NCI-H2107 treated with DMSO at 0.1 percent for 48 hours (cell line): ENCODE data around the gene CAMTA1.

ENCODE experiments used
- DNase-seq: peaks from one replicate; lab custom pipeline; 2025; ENCODE audit not compliant: unreplicated experiment; lab: John Stamatoyannopoulos, UW

The CAMTA1 gene

GRCh38 chr1:6872573-6873261, 87.5 kb downstream of the CAMTA1 start:
- no peak for DNase-seq

- DNase-seq, result no peak
Observed at GRCh38 chr1:6873298-6874015, 88.2 kb downstream of the CAMTA1 start.

GRCh38 chr1:6874298-6874697, 89.0 kb downstream of the CAMTA1 start:
- DNase-seq, result no peak

GRCh38 chr1:6880951-6881690, 95.9 kb downstream of the CAMTA1 start:
- DNase-seq, result no peak

- DNase-seq, result no peak
Observed at GRCh38 chr1:6882414-6882813, 97.2 kb downstream of the CAMTA1 start.

GRCh38 chr1:6884652-6885153, 99.4 kb downstream of the CAMTA1 start:
- DNase-seq, result no peak

- no peak for DNase-seq
Observed at GRCh38 chr1:6885426-6885825, 100.2 kb downstream of the CAMTA1 start.

- DNase-seq, result no peak
Observed at GRCh38 chr1:6886523-6886922, 101.3 kb downstream of the CAMTA1 start.

GRCh38 chr1:6888268-6888667, 103.0 kb downstream of the CAMTA1 start:
- DNase-seq, result no peak

GRCh38 chr1:6888870-6889269, 103.6 kb downstream of the CAMTA1 start:
- DNase-seq, result no peak

GRCh38 chr1:6889875-6890480, 104.7 kb downstream of the CAMTA1 start:
- no peak for DNase-seq

GRCh38 chr1:6890686-6891085, 105.4 kb downstream of the CAMTA1 start:
- DNase-seq, result no peak

- no peak for DNase-seq
Observed at GRCh38 chr1:6891781-6892579, 106.7 kb downstream of the CAMTA1 start.

GRCh38 chr1:6893388-6893787, 108.1 kb downstream of the CAMTA1 start:
- no peak for DNase-seq

- DNase-seq, result no peak
Observed at GRCh38 chr1:6897138-6897537, 111.9 kb downstream of the CAMTA1 start.

GRCh38 chr1:6898974-6899539, 113.8 kb downstream of the CAMTA1 start:
- DNase-seq, result no peak

GRCh38 chr1:6899621-6900020, 114.4 kb downstream of the CAMTA1 start:
- DNase-seq, result no peak

GRCh38 chr1:6902153-6902552, 116.9 kb downstream of the CAMTA1 start:
- DNase-seq, result no peak

- no peak for DNase-seq
Observed at GRCh38 chr1:6904476-6905170, 119.4 kb downstream of the CAMTA1 start.

- no peak for DNase-seq
Observed at GRCh38 chr1:6905331-6905730, 120.1 kb downstream of the CAMTA1 start.
